Ovary (tissue), 3 donors: ENCODE data around the gene SCO2.

Experiments used
- CTCF ChIP-seq, 3 donors: fragments of 450-650 bp in 2 of 3; fragments of 200-600 bp in 1 of 3; IDR thresholded peaks; one replicate each; pipeline versions ENCODE4 v1.5.1 to v1.8.0; 2016 to 2022; ENCODE audit warnings: antibody characterized with exemption in 3 of 3, mild to moderate bottlenecking in 1 of 3
- EP300 ChIP-seq: sonication (generic); formaldehyde crosslinking; IDR thresholded peaks from one replicate; pipeline ENCODE4 v1.6.1; 2017; ENCODE audit warnings: antibody characterized with exemption
- POLR2A ChIP-seq: fragments of 450-650 bp; IDR thresholded peaks from one replicate; pipeline ENCODE4 v1.6.1; 2017; ENCODE audit warnings: antibody characterized with exemption, mild to moderate bottlenecking, moderate library complexity
- donor health status: DM: no; HTN: no; CAD: no.

GRCh38 chr22:50483977-50484853, 41.2 kb downstream of the SCO2 start:
- TF ChIP-seq EP300: no peak
- TF ChIP-seq CTCF (IDR thresholded peaks at IDR 0.05): no peak
- no peak for TF ChIP-seq POLR2A
